ENCODE measurements around the gene ZNF619.

ZNF619 gene

DNA sequence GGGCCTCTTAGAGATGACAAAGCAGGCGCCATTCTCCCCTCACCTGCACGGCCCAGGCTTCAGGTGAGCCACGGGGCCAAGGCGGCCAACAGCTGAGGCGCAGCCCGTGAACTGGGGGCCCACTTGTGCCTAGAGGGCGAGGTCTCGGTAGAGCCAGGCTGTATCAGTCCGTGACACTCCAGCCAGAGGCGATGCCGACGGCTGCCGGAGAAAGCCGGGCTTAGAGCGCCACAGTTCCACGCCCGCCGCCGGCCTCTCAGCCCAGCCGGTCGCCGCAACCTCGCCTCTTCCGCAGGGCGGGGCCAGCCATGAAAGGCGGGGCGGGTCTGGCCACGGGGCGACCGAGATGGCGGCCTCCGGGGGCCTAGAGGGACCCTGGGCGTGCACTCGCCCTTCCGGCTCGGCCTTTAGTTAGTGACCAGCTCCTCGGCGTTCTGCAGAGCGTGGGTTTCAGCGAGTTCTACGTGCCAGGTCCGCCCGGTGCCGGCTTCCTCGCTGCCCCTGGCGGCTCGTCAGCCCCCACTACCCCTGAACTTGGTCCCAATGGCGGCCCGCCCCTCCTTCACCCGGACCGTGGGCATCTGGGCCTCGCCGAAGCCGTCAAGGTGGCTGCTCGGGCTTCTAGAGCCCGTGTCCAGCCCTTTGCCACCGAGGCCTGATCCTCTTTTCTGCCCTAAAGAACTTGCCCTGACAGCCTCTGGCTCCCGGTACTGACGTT is 47.8 kb downstream of the ZNF619 start, which contains the start of gene ZNF621:
Gene ZNF621 (plus strand): TSS at position 393 of the 718 bp plus-strand sequence. CDS start 881 bp downstream, outside the sequence.
- in situ Hi-C loops (cut with MboI; ENCODE audit: low sequenced_read_pairs) = no loop called here

DNA sequence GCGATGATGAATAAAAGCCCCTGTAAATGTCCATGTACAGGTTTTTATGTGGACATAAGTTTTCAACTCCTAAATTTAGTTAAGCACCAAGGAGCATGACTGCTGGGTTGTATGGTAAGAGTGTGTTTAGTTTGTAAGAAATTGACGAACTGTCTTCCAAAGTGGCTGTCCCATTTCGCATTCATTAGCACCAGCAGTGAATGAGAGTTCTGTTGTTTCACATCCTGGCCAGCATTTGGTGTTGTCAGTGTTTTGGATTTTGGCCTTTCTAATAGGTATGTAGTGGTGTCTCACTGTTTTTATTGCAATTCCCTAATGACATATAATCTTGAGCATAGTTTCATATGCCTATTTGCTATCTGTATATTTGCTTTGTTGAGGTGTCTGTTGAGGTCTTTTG is 51.5 kb downstream of the ZNF619 start:
- in situ Hi-C loops (cut with MboI; ENCODE audit: low sequenced_read_pairs) = no loop called here

GRCh38 chr3:40532252-40532651 is 55.3 kb downstream of the ZNF619 start:
- in situ Hi-C loops (cut with MboI; ENCODE audit: low sequenced_read_pairs) = no loop called here

DNA sequence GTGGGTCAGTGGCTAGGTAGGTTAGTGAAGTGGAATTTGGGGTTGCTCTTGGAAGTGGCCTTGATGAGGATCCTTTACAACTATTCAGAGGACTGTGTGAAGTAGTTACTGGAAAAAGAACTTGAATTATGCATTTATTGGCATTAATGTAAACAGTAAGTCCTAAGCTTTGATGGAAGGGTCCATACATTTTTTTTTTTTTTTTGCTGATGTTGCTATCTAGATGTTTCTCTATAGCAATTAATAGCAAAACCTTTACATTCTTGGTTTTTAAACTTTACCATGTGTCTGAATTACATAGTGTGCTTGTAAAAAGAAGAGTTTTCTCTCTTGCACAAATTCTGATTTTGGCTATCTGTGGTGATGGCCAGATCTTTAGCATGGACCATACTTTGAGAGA is 57.4 kb downstream of the ZNF619 start:
- in situ Hi-C loops (cut with MboI; ENCODE audit: low sequenced_read_pairs) = no loop called here
